Measurements from ENCODE around the gene SH3PXD2A.

The SH3PXD2A gene

DNA sequence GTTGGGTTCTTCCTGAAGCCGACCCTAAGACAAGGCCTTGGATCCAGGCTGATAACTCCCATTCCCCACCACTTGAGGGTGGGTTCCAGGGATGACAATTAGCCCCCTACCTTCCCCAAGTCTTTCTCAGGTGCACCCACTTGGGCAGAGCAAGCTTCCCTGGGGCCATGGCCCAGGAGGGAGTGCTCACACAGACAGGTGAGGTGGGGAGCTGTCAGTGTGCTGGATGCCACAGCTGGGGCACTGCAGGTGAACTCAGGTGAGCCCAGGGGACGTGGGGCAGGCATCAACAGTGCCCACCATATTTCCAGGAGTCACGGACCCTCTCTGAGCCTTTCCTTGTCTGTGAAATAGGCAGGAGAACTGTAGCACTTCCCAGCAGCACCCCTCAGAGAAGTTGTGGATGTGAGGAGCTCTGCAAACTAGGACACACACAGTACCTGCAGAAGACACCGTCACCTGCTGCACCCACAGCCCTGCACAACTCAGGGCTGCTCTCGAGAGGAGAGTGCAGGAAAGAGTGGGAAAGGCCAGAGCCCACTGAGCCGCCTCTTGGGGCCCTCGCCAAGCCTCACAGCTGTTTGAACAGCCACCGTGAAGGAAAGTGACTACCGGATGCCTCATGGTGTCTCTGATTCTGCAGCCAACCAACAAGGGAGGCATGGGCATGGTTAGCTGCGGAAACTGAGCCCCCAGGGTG, 17.9 kb downstream of the SH3PXD2A start:
- in situ Hi-C loops (cut with MboI; ENCODE audit: low sequenced_read_pairs), result no loop called here

- in situ Hi-C loops (cut with MboI; ENCODE audit: low sequenced_read_pairs), result no loop called here
These were observed 18.5 kb downstream of the SH3PXD2A start for GRCh38 chr10:103836861-103837260.

GRCh38 chr10:103836273-103836672, 19.1 kb downstream of the SH3PXD2A start:
- in situ Hi-C loops (cut with MboI; ENCODE audit: low sequenced_read_pairs), result no loop called here

- in situ Hi-C loops (cut with MboI; ENCODE audit: low sequenced_read_pairs), result no loop called here
These were observed 20.0 kb downstream of the SH3PXD2A start for GRCh38 chr10:103835096-103836050.

DNA sequence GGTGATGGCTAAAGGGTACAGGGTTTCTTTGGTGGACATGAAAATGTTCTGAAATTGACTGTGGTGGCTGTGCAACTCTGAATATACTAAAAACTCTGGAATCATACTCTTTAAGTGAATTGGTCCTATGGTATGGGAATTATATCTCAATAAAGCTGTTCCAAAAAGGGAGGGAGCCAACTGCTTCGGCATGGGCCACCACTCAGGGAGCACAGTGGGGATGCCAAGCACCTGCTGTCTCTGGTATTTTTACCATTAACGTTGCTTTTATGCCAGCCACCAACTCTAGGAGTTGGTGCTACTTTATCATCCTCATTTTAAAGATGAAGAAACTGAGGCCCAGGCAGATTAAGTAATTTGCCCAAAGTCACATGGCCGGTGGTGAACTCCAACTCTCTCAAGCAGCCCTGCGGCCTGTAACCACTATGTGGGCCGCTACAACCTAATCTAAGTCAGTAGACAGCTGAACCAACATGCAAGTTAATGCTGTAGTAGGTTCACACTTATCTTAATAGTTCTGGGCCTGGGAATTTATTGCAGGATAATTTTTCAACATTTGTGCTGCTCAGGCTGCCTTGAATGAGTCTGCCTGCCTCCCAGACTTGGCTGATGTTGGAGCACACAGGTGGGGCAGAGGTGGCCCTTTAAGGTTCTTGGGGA, 20.8 kb downstream of the SH3PXD2A start:
- in situ Hi-C loops (cut with MboI; ENCODE audit: low sequenced_read_pairs), result no loop called here

GRCh38 chr10:103833731-103834365, 21.5 kb downstream of the SH3PXD2A start:
- in situ Hi-C loops (cut with MboI; ENCODE audit: low sequenced_read_pairs), result no loop called here

GRCh38 chr10:103832806-103833205, 22.6 kb downstream of the SH3PXD2A start:
- in situ Hi-C loops (cut with MboI; ENCODE audit: low sequenced_read_pairs), result no loop called here

DNA sequence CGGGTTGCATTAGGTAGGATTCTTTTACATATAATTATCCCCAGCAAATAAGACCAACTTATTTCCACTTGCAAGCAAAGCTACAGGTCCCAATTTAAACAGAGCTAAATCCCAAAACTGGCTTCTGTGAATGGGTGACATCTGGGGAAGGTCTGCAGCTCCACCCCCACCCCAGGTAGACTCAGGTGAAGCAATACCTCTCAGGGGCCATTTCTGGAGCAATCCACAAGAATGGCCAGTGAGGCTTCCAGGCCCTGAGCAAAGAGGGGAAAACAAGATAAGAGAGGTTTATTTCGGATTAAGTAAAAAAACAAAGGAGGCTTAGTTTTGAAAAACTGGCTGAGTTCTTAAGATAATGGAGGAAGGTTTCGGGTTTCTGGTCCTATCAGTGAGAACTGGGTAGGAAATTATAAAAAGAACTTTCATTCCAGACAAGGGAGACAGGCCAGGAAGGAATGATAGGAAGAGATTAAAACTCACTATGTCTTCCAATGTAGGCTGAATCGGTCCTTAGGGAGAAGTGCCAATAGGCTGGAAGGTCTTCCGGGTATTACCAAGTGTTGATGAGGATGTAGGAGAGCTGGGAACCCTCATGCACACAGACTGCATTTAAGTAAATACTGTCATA, 25.4 kb downstream of the SH3PXD2A start:
- in situ Hi-C loops (cut with MboI; ENCODE audit: low sequenced_read_pairs), result no loop called here

GRCh38 chr10:103829278-103829677, 26.1 kb downstream of the SH3PXD2A start:
- in situ Hi-C loops (cut with MboI; ENCODE audit: low sequenced_read_pairs), result no loop called here

DNA sequence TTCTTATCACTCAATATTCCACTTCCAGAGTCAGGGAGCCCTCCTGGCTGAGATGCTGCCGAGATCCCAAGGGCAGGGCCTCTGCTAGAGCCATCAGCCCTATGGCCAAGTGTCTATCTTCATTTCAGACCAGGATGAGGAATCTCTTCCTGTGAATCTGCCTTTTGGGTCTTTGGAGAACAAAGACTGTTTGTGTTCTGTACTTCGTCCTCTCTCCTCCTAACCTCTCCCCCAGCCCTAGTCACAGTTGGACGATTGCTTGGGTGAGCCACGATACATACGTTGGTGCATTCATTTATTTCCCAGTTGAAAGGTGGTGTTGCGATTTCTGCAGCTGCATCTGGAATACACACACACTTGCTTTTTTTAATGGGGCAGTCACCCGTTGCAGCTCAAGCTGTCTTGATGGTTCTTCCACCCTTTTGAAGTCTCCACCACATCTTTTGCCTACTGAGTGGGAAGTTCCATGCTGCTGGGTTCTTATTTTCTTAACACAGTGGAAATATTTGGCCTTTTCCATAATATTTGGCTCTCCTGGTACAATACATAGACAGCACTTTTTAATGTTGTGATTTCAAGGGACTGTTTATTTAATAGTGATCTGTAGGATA, 26.7 kb downstream of the SH3PXD2A start:
- in situ Hi-C loops (cut with MboI; ENCODE audit: low sequenced_read_pairs), result no loop called here

GRCh38 chr10:103828107-103828506, 27.3 kb downstream of the SH3PXD2A start:
- in situ Hi-C loops (cut with MboI; ENCODE audit: low sequenced_read_pairs), result no loop called here

- in situ Hi-C loops (cut with MboI; ENCODE audit: low sequenced_read_pairs), result no loop called here
These were observed 28.5 kb downstream of the SH3PXD2A start for GRCh38 chr10:103826885-103827284.

- in situ Hi-C loops (cut with MboI; ENCODE audit: low sequenced_read_pairs), result no loop called here
These were observed 31.1 kb downstream of the SH3PXD2A start for GRCh38 chr10:103824281-103824680.

GRCh38 chr10:103823706-103824272, 31.6 kb downstream of the SH3PXD2A start:
- in situ Hi-C loops (cut with MboI; ENCODE audit: low sequenced_read_pairs), result no loop called here

- in situ Hi-C loops (cut with MboI; ENCODE audit: low sequenced_read_pairs), result no loop called here
These were observed 32.6 kb downstream of the SH3PXD2A start for GRCh38 chr10:103822800-103823199.

DNA sequence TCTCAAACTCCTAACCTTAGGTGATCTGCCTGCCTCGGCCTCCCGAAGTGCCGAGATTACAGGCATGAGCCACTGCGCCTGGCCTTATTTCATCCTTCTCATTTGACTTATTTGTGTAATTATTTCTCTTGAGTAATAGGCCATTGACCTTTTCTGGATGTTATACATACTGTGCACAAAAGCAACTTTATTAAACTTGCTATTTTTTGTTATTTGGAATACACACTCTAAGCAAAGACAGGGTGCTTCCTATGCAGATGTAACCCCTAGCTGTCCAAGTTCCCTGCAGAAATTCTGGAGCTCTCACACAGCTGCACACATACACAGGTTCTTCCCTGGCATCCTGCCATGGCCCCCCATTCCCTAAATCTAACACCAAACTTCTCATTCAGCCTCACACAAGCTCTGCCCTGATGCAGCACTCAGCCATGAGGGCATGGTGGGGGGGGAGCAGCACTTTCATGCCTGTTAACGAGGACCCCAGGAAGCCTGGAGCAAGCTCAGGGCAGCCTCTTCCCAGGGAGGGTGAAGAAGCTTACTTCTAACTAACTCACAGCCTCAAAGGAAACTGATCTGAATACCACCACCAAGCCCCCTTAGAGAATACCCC, 33.2 kb downstream of the SH3PXD2A start:
- in situ Hi-C loops (cut with MboI; ENCODE audit: low sequenced_read_pairs), result no loop called here

DNA sequence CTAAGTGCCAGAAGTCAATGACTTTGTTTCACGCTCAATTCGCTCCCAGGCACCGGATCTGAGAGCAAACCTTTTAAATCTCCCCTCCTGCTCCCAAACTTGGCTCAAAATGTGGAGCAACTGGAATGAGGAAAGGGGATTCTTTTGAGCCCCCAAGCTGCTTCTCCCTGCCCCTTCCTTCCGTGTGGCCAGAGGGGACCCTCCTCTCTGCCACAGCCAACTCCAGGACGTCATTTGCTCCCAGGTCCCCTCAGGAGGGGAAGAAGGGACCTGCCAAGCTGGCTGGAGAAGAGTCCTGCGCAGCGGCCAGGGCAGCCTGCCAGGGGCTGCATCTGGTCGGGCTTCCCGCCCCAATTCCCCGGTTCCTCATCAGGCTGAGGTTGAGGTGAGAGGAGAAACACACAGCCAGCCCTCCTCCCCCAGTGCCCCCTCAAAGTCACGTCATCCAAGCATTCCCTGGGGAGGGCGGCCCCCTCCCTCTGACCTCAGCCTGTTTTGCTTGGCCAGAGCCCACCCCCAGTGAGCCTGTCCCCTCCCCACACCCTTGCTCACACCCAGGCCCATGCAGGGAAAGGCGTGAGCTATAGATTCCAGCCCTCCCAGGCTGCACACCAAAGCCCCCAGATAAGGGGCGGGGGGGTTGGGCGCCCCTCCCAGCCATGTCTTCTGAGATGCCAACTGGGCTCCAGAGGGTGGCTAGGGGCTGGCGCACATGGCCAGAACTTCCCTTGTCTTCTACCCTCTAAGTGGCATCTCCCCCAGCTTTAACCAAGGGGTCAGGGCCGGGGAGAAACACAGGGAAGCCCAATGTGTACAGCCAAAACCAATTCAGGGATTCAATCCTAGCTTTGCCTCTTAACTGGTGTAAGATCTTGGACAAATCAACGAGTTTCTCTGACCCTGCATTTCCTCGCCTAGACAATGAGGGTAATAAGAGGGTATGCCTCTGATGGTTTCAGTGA, 35.0 kb downstream of the SH3PXD2A start:
- in situ Hi-C loops (cut with MboI; ENCODE audit: low sequenced_read_pairs), result no loop called here

- in situ Hi-C loops (cut with MboI; ENCODE audit: low sequenced_read_pairs), result no loop called here
These were observed 35.9 kb downstream of the SH3PXD2A start for GRCh38 chr10:103819493-103819892.
